Keratinocyte (primary cell): ENCODE results near the gene MRPL16. TPM values are rescaled to one million over a fixed set of nuclear protein-coding genes. Genes with fewer than 3 reads are reported as not detected.

Source experiments
- DNase-seq: peaks from one replicate; pipeline ENCODE4 v3.0.0-alpha.2; 2011; ENCODE audit warnings: low read depth, missing footprints, low spot score
- FAIRE-seq: peaks from 2 replicates; lab custom pipeline; 2011; peaks lifted over from hg19 to GRCh38; lab: Jason Lieb, UNC
- H2AFZ ChIP-seq: 2 replicates; pipeline ENCODE4 v1.6.0; 2012; ENCODE audit warnings: low read length, control low read depth, inconsistent platforms; ENCODE audit not compliant: control insufficient read depth
- H3K27ac ChIP-seq: 2 replicates; pipeline ENCODE4 v1.5.1; 2011; ENCODE audit warnings: low read length; ENCODE audit not compliant: control insufficient read depth, insufficient read depth
- H3K27me3 ChIP-seq: 3 replicates; pipeline ENCODE4 v1.6.0; 2011; ENCODE audit warnings: low read length; ENCODE audit not compliant: control insufficient read depth, insufficient read depth; ENCODE audit errors: extremely low read depth
- H3K36me3 ChIP-seq, 2 experiments: 2 replicates in 1 of 2; 3 replicates in 1 of 2; pipeline ENCODE4 v1.5.1; 2011; ENCODE audit warnings: low read length in 2 of 2, mild to moderate bottlenecking in 1 of 2; ENCODE audit not compliant: control insufficient read depth in 2 of 2, insufficient read depth in 2 of 2; ENCODE audit errors: extremely low read depth in 1 of 2
- H3K4me1 ChIP-seq: 3 replicates; pipeline ENCODE4 v1.5.1; 2011; ENCODE audit warnings: low read length; ENCODE audit not compliant: control insufficient read depth, insufficient read depth; ENCODE audit errors: extremely low read depth
- H3K4me2 ChIP-seq: 3 replicates; pipeline ENCODE4 v1.6.0; 2011; ENCODE audit warnings: low read depth, low read length; ENCODE audit not compliant: control insufficient read depth, insufficient read depth; ENCODE audit errors: extremely low read depth
- H3K4me3 ChIP-seq, 3 experiments: fragments of 200-600 bp in 1 of 3; sonication (generic) in 1 of 3; 2 replicates in 2 of 3; 3 replicates in 1 of 3; pipeline ENCODE4 v1.5.1; 2011 to 2016; ENCODE audit warnings: low read length in 3 of 3, mild to moderate bottlenecking in 3 of 3, control low read depth in 2 of 3, inconsistent platforms in 1 of 3, low read depth in 1 of 3, mixed read lengths in 1 of 3, mixed run types in 1 of 3, moderate library complexity in 1 of 3; ENCODE audit not compliant: control insufficient read depth in 2 of 3, insufficient read depth in 2 of 3; ENCODE audit errors: extremely low read depth in 1 of 3
- H3K79me2 ChIP-seq: 2 replicates; pipeline ENCODE4 v1.6.0; 2012; ENCODE audit warnings: low read length; ENCODE audit not compliant: control insufficient read depth, insufficient read depth
- H3K9ac ChIP-seq: 3 replicates; pipeline ENCODE4 v1.6.0; 2011; ENCODE audit warnings: low read length; ENCODE audit not compliant: control insufficient read depth, insufficient read depth; ENCODE audit errors: extremely low read depth
- H3K9me1 ChIP-seq: 3 replicates; pipeline ENCODE4 v1.6.0; 2011; ENCODE audit warnings: low read length; ENCODE audit not compliant: control insufficient read depth, insufficient read depth; ENCODE audit errors: extremely low read depth
- H3K9me3 ChIP-seq: 2 replicates; pipeline ENCODE4 v1.5.1; 2012; ENCODE audit warnings: low read depth, low read length; ENCODE audit not compliant: control insufficient read depth
- H4K20me1 ChIP-seq: 3 replicates; pipeline ENCODE4 v1.6.0; 2011; ENCODE audit warnings: low read length; ENCODE audit not compliant: control insufficient read depth, insufficient read depth; ENCODE audit errors: extremely low read depth
- EZH2 ChIP-seq: IDR thresholded peaks from one replicate; pipeline ENCODE4 v1.6.1; 2012; ENCODE audit warnings: inconsistent platforms, mild to moderate bottlenecking, low read length, moderate library complexity
- dilution Hi-C: fragments of 300-500 bp; cut with MboI; formaldehyde crosslinking; loops from one replicate; pipeline ENCODE4 v1.7.0; 2020; ENCODE audit warnings: low sequenced_read_pairs; ENCODE audit not compliant: extremely low pct_ligation_motif_present
- polyA plus RNA-seq, 5 experiments: library from polyadenylated mRNA; depleted of rRNA in 3 of 5; stranded (reverse) in 3 of 5; stranded (forward) in 1 of 5; unstranded in 1 of 5; fragments of >200 nt; gene quantifications; 1 replicate in 1 of 5; 2 replicates in 3 of 5; 3 replicates in 1 of 5; pipeline versions ENCODE4 v1.2.1 to v1.2.3, GENCODE V29; 2011 to 2012; ENCODE audit warnings: missing spikeins in 2 of 5, low read depth in 1 of 5, low replicate concordance in 1 of 5
- TF ChIP-seq, protein P1 (sequence below), 3 experiments: IDR thresholded peaks in 1 of 3; conservative IDR thresholded peaks in 1 of 3; optimal IDR thresholded peaks in 1 of 3; 2 replicates in 2 of 3; 3 replicates in 1 of 3; pipeline versions ENCODE3 to v1.5.1; 2011; ENCODE audit warnings: low read length in 3 of 3, mild to moderate bottlenecking in 3 of 3, moderate library complexity in 2 of 3, control low read depth in 1 of 3, inconsistent platforms in 1 of 3; ENCODE audit not compliant: insufficient read depth in 2 of 3; ENCODE audit errors: extremely low read depth in 1 of 3

MRPL16 gene
- polyA plus RNA-seq, 1 donor (not counting 4 experiments of a cell fraction or from before 2014, with no cell fraction given) = 72.1 TPM

DNA sequence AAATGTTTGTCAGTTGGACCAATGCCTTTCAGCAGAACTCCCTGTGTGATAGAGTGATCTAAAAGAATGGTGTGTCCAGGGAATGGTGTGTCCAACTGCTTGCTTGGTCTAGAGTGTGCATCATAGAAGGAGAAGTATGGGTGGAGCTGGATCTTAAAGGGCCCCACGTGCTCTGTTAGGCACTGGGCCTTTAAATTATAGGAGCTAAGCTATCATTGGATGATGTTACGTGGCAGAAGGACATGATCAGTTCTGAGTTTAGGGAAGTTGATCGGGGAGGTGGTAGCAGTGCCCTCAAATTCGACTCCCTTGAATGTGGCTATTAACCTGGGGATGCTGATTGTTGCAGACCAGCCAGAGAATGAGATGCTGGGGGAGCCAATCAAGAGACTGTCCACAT is 39.0 kb downstream of the MRPL16 start:
- FAIRE-seq (no peak), DNase-seq (no peak)
- H2AFZ ChIP-seq = no peak overlapping the region
- H3K9me3 ChIP-seq = no peaks in the 10 kb centered on the region
- TF ChIP-seq, protein P1, sequence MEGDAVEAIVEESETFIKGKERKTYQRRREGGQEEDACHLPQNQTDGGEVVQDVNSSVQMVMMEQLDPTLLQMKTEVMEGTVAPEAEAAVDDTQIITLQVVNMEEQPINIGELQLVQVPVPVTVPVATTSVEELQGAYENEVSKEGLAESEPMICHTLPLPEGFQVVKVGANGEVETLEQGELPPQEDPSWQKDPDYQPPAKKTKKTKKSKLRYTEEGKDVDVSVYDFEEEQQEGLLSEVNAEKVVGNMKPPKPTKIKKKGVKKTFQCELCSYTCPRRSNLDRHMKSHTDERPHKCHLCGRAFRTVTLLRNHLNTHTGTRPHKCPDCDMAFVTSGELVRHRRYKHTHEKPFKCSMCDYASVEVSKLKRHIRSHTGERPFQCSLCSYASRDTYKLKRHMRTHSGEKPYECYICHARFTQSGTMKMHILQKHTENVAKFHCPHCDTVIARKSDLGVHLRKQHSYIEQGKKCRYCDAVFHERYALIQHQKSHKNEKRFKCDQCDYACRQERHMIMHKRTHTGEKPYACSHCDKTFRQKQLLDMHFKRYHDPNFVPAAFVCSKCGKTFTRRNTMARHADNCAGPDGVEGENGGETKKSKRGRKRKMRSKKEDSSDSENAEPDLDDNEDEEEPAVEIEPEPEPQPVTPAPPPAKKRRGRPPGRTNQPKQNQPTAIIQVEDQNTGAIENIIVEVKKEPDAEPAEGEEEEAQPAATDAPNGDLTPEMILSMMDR (optimal IDR thresholded peaks at IDR 0.05 in 1 of 3, IDR thresholded peaks at IDR 0.05 in 1 of 3, conservative IDR thresholded peaks at IDR 0.05 in 1 of 3; ENCODE audit: extremely low read depth in 1 of 3, insufficient read depth in 2 of 3, low read length in 3 of 3) = no peak
- TF ChIP-seq EZH2 = no peak
- dilution Hi-C loops = no loop called here
- H3K27ac ChIP-seq = no peak overlapping the region
- H3K4me1 ChIP-seq = peaks cover 8% of the 10 kb centered on the region
- peaks cover 50% of the 10 kb centered on the region for H3K79me2 ChIP-seq
- peaks cover 3 to 13% of the 10 kb centered on the region in 2 experiments for H3K36me3 ChIP-seq
- no peak overlapping the region for H3K4me2 ChIP-seq
- H3K27me3 ChIP-seq = no peaks in the 10 kb centered on the region
- peaks cover 3% of the 10 kb centered on the region for H3K9me1 ChIP-seq
- H3K4me3 ChIP-seq = no peak overlapping the region
- peaks cover 12% of the 10 kb centered on the region for H4K20me1 ChIP-seq
- no peak overlapping the region for H3K9ac ChIP-seq

DNA sequence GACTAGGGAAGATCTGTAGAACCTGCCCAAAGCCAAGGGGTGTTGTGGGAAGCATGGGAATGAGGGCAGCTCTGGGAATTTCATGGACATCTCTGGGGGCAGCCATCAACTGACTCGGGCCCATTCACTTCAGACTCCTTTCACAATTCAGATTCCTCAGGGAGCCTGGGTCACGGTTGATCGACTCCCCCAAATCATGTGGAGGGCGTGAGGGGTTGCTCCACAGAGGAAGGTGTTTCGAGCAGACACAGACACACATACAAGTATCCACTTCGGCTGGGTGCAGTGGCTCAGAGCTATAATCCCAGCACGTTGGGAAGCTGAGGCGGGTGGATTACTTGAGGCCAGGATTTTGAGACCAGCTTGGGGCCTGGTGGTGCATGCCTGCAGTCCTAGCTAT is 39.7 kb downstream of the MRPL16 start:
- FAIRE-seq = no peak
- H3K79me2 ChIP-seq = peaks cover 58% of the 10 kb centered on the region

More for the DNA sequence above, 39.7 kb downstream of the MRPL16 start:
- H3K4me3 ChIP-seq = no peak overlapping the region
- no peak overlapping the region for H2AFZ ChIP-seq
- no peak for DNase-seq
- no peaks in the 10 kb centered on the region for H3K9me1 ChIP-seq
- H3K4me1 ChIP-seq = peaks cover under 1% of the 10 kb centered on the region
- TF ChIP-seq, protein P1 (optimal IDR thresholded peaks at IDR 0.05 in 1 of 3, IDR thresholded peaks at IDR 0.05 in 1 of 3, conservative IDR thresholded peaks at IDR 0.05 in 1 of 3; ENCODE audit: extremely low read depth in 1 of 3, insufficient read depth in 2 of 3, low read length in 3 of 3) = no peak
- TF ChIP-seq EZH2 = no peak
- no peak overlapping the region for H3K9ac ChIP-seq
- no peaks in the 10 kb centered on the region for H3K9me3 ChIP-seq
- H3K27ac ChIP-seq = no peak overlapping the region
- dilution Hi-C loops = no loop called here
- no peaks in the 10 kb centered on the region for H3K27me3 ChIP-seq
- peaks cover 3 to 11% of the 10 kb centered on the region in 2 experiments for H3K36me3 ChIP-seq
- H3K4me2 ChIP-seq = no peak overlapping the region
- H4K20me1 ChIP-seq = peaks cover 13% of the 10 kb centered on the region
